ENCODE data around the gene NTN1. TPM values are rescaled to one million over a fixed set of nuclear protein-coding genes. Genes with fewer than 3 reads are reported as not detected.

The NTN1 gene
- total RNA-seq, 2 experiments from 2014 or later, result 0.09 TPM; not detected in 1

- Mint-ChIP-seq H3K4me3 (no peak overlapping the region), H3K4me1 (no peaks in the 10 kb centered on the region), H3K9me3 (peaks cover 16% of the 10 kb centered on the region), H3K27ac (no peak overlapping the region), H3K36me3 (peaks cover 3% of the 10 kb centered on the region), H3K27me3 (no peaks in the 10 kb centered on the region)
- no peak for ATAC-seq (ENCODE audit: low read depth)
- DNase-seq, result no peak
- POLR2A ChIA-PET, result no interaction called here
These were observed 197.6 kb downstream of the NTN1 start for GRCh38 chr17:9218911-9219310.

GRCh38 chr17:9219631-9220397, 198.5 kb downstream of the NTN1 start:
- DNase-seq (no peak), ATAC-seq (ENCODE audit: low read depth) (no peak)
- POLR2A ChIA-PET, result no interaction called here
- Mint-ChIP-seq H3K27ac (no peak overlapping the region), H3K27me3 (no peaks in the 10 kb centered on the region), H3K9me3 (peaks cover 14% of the 10 kb centered on the region), H3K36me3 (peaks cover 3% of the 10 kb centered on the region), H3K4me1 (no peaks in the 10 kb centered on the region), H3K4me3 (no peak overlapping the region)

- ATAC-seq (ENCODE audit: low read depth) (no peak), DNase-seq (no peak)
- H3K9me3 Mint-ChIP-seq, result peaks cover 10% of the 10 kb centered on the region
- POLR2A ChIA-PET, result no interaction called here
- H3K27ac Mint-ChIP-seq, result no peak overlapping the region
- H3K4me3 Mint-ChIP-seq, result no peak overlapping the region
- H3K36me3 Mint-ChIP-seq, result peaks cover 3% of the 10 kb centered on the region
- no peaks in the 10 kb centered on the region for H3K27me3 Mint-ChIP-seq
- H3K4me1 Mint-ChIP-seq, result no peaks in the 10 kb centered on the region
These were observed 199.3 kb downstream of the NTN1 start for GRCh38 chr17:9220398-9221146.

- POLR2A ChIA-PET, result no interaction called here
These were observed 200.0 kb downstream of the NTN1 start for GRCh38 chr17:9221147-9221921.

GRCh38 chr17:9221922-9222180, 200.5 kb downstream of the NTN1 start:
- Mint-ChIP-seq H3K27me3 (no peaks in the 10 kb centered on the region), H3K27ac (no peak overlapping the region), H3K36me3 (no peaks in the 10 kb centered on the region), H3K4me3 (no peak overlapping the region), H3K4me1 (no peaks in the 10 kb centered on the region), H3K9me3 (no peaks in the 10 kb centered on the region)
- DNase-seq, result no peak
- no peak for ATAC-seq (ENCODE audit: low read depth)
- POLR2A ChIA-PET, result no interaction called here

More at GRCh38 chr17:9221147-9221921, 200.0 kb downstream of the NTN1 start:
- no peaks in the 10 kb centered on the region for H3K4me1 Mint-ChIP-seq
- DNase-seq, result no peak
- no peaks in the 10 kb centered on the region for H3K27me3 Mint-ChIP-seq
- H3K27ac Mint-ChIP-seq, result no peak overlapping the region
- H3K4me3 Mint-ChIP-seq, result no peak overlapping the region
- H3K36me3 Mint-ChIP-seq, result no peaks in the 10 kb centered on the region
- no peak for ATAC-seq (ENCODE audit: low read depth)
- peaks cover 4% of the 10 kb centered on the region for H3K9me3 Mint-ChIP-seq

GRCh38 chr17:9223531-9223930, 202.2 kb downstream of the NTN1 start:
- Mint-ChIP-seq H3K4me3 (no peak overlapping the region), H3K27me3 (no peaks in the 10 kb centered on the region), H3K9me3 (no peaks in the 10 kb centered on the region), H3K36me3 (no peaks in the 10 kb centered on the region), H3K4me1 (no peaks in the 10 kb centered on the region), H3K27ac (no peak overlapping the region)
- no peak for ATAC-seq (ENCODE audit: low read depth)
- DNase-seq, result no peak
- POLR2A ChIA-PET, result no interaction called here

GRCh38 chr17:9224485-9224884, 203.2 kb downstream of the NTN1 start:
- Mint-ChIP-seq H3K9me3 (no peaks in the 10 kb centered on the region), H3K4me1 (no peaks in the 10 kb centered on the region), H3K27ac (no peak overlapping the region), H3K36me3 (no peaks in the 10 kb centered on the region), H3K27me3 (peaks cover under 1% of the 10 kb centered on the region), H3K4me3 (no peak overlapping the region)
- POLR2A ChIA-PET, result no interaction called here
- ATAC-seq (ENCODE audit: low read depth) (no peak), DNase-seq (no peak)

- DNase-seq, result no peak
- no peak overlapping the region for H3K27ac Mint-ChIP-seq
These were observed 204.2 kb downstream of the NTN1 start for GRCh38 chr17:9225305-9226101.

GRCh38 chr17:9226130-9226793, 205.0 kb downstream of the NTN1 start:
- H3K27me3 Mint-ChIP-seq, result peaks cover 3% of the 10 kb centered on the region

More at GRCh38 chr17:9225305-9226101, 204.2 kb downstream of the NTN1 start:
- POLR2A ChIA-PET, result no interaction called here
- Mint-ChIP-seq H3K9me3 (no peaks in the 10 kb centered on the region), H3K27me3 (peaks cover 3% of the 10 kb centered on the region), H3K36me3 (no peaks in the 10 kb centered on the region), H3K4me3 (no peak overlapping the region), H3K4me1 (no peaks in the 10 kb centered on the region)
- ATAC-seq (ENCODE audit: low read depth), result no peak

GRCh38 chr17:9226794-9227135, 205.5 kb downstream of the NTN1 start:
- peak; percentile 34 for ATAC-seq (ENCODE audit: low read depth)
- no peaks in the 10 kb centered on the region for H3K36me3 Mint-ChIP-seq
- peaks cover 3% of the 10 kb centered on the region for H3K27me3 Mint-ChIP-seq
- DNase-seq, result peak; percentile 48
- POLR2A ChIA-PET, result no interaction called here
- H3K4me1 Mint-ChIP-seq, result no peaks in the 10 kb centered on the region
- H3K4me3 Mint-ChIP-seq, result no peak overlapping the region
- H3K9me3 Mint-ChIP-seq, result no peaks in the 10 kb centered on the region
- no peak overlapping the region for H3K27ac Mint-ChIP-seq

More at GRCh38 chr17:9226130-9226793, 205.0 kb downstream of the NTN1 start:
- Mint-ChIP-seq H3K4me3 (no peak overlapping the region), H3K9me3 (no peaks in the 10 kb centered on the region), H3K4me1 (no peaks in the 10 kb centered on the region), H3K36me3 (no peaks in the 10 kb centered on the region), H3K27ac (no peak overlapping the region)
- POLR2A ChIA-PET, result no interaction called here
- DNase-seq, result no peak
- ATAC-seq (ENCODE audit: low read depth), result no peak

GRCh38 chr17:9227819-9228407, 206.6 kb downstream of the NTN1 start:
- POLR2A ChIA-PET, result no interaction called here
- Mint-ChIP-seq H3K4me1 (no peaks in the 10 kb centered on the region), H3K27ac (no peak overlapping the region), H3K27me3 (peaks cover 3% of the 10 kb centered on the region), H3K4me3 (no peak overlapping the region), H3K9me3 (no peaks in the 10 kb centered on the region), H3K36me3 (no peaks in the 10 kb centered on the region)
- ATAC-seq (ENCODE audit: low read depth), result no peak
- DNase-seq, result no peak

GRCh38 chr17:9228408-9229159, 207.3 kb downstream of the NTN1 start:
- Mint-ChIP-seq H3K27me3 (peaks cover 3% of the 10 kb centered on the region), H3K4me3 (no peak overlapping the region), H3K27ac (no peak overlapping the region), H3K4me1 (no peaks in the 10 kb centered on the region), H3K9me3 (no peaks in the 10 kb centered on the region), H3K36me3 (no peaks in the 10 kb centered on the region)
- DNase-seq (no peak), ATAC-seq (ENCODE audit: low read depth) (no peak)
- POLR2A ChIA-PET, result no interaction called here
